ENCODE results near the gene ZNF664. TPM values are rescaled to one million over a fixed set of nuclear protein-coding genes. Genes with fewer than 3 reads are reported as not detected.

The ZNF664 gene
- polyA plus RNA-seq, 6 donors from 2014 or later, result 7.7 to 19.0 (median 11.8) TPM

DNA sequence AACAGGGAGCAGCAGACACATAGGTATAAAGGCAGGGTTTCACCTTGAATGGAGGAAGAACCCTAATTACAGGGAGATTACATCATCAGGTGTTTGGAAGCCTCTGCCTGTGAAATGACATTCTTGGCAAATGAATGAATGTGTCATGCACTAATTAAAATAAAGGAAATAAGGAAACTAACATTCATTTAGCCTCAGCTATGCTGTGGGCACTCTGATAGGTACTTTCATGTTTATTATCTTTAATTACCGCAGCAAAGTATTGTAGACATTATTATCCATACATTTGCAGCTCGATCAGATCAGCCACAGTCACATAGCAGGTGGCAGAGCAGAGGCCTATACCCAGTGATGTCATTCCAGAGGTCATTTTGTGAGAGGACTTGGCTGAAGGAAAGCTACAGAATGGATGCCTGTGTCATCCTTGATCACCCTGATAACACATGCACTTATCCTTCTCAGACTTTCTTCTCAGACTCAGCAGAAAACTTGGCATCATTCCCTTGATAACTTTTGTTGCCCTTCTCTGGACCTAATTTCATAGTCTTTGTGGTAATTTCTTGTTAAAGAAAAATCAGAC is 18.4 kb downstream of the ZNF664 start:
- Mint-ChIP-seq H3K4me1 (peaks cover 7 to 50% (median 31%) of the 10 kb centered on the region in 3 donors), H3K4me3 (no peak overlapping the region), H3K9me3 (no peaks in the 10 kb centered on the region), H3K27ac (peak overlapping the region in 1 of 6 donors; percentile 8), H3K36me3 (peaks cover 17 to 27% of the 10 kb centered on the region in 2 donors), H3K27me3 (no peaks in the 10 kb centered on the region)
- no peak for DNase-seq
- ATAC-seq (ENCODE audit: low read depth in 2 of 2), result no peak

- DNase-seq (no peak), ATAC-seq (ENCODE audit: low read depth in 2 of 2) (no peak)
- peaks cover 0 to 42% (median 23%) of the 10 kb centered on the region in 3 donors for H3K4me1 Mint-ChIP-seq
- H3K27me3 Mint-ChIP-seq, result no peaks in the 10 kb centered on the region
- H3K4me3 Mint-ChIP-seq, result no peak overlapping the region
- peak overlapping the region in 1 of 6 donors; percentile 8 for H3K27ac Mint-ChIP-seq
- H3K36me3 Mint-ChIP-seq, result peaks cover 17 to 27% of the 10 kb centered on the region in 2 donors
- no peaks in the 10 kb centered on the region for H3K9me3 Mint-ChIP-seq
Observed at GRCh38 chr12:123992118-123992825, 19.3 kb downstream of the ZNF664 start.

- ATAC-seq (ENCODE audit: low read depth in 2 of 2) (no peak), DNase-seq (no peak)
- H3K36me3 Mint-ChIP-seq, result peaks cover 8 to 10% of the 10 kb centered on the region in 2 donors
- H3K9me3 Mint-ChIP-seq, result no peaks in the 10 kb centered on the region
- peaks cover 0 to 20% (median 8%) of the 10 kb centered on the region in 3 donors for H3K4me1 Mint-ChIP-seq
- H3K4me3 Mint-ChIP-seq, result no peak overlapping the region
- peak overlapping the region in 1 of 6 donors; percentile 56 for H3K27ac Mint-ChIP-seq
- H3K27me3 Mint-ChIP-seq, result no peaks in the 10 kb centered on the region
Observed at GRCh38 chr12:123995023-123995748, 22.2 kb downstream of the ZNF664 start.

DNA sequence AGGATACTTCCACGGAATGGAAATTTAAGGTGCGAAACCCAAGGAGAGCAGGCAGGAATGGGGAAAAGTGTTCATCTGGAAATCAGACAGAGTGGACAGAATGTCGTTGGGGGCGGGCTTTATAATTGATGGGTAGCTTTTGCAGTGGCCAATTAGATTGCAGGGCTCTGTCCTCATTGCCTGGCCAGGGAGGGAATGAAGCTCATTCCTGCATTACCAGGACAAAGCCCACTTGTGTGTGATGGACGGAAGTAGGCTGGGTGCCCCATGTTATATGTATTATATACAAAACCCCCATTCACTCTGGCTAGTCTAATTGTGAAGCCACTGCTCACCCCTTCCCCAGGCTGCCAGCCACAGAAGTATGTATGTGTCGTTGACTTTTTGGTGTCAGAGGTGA is 23.6 kb downstream of the ZNF664 start:
- Mint-ChIP-seq H3K27ac (peak overlapping the region in 1 of 6 donors; percentile 44), H3K4me3 (no peak overlapping the region), H3K4me1 (peaks cover 0 to 9% (median 0%) of the 10 kb centered on the region in 3 donors), H3K27me3 (no peaks in the 10 kb centered on the region), H3K36me3 (no peaks in the 10 kb centered on the region), H3K9me3 (no peaks in the 10 kb centered on the region)
- ATAC-seq (ENCODE audit: low read depth in 2 of 2) (no peak), DNase-seq (no peak)

DNA sequence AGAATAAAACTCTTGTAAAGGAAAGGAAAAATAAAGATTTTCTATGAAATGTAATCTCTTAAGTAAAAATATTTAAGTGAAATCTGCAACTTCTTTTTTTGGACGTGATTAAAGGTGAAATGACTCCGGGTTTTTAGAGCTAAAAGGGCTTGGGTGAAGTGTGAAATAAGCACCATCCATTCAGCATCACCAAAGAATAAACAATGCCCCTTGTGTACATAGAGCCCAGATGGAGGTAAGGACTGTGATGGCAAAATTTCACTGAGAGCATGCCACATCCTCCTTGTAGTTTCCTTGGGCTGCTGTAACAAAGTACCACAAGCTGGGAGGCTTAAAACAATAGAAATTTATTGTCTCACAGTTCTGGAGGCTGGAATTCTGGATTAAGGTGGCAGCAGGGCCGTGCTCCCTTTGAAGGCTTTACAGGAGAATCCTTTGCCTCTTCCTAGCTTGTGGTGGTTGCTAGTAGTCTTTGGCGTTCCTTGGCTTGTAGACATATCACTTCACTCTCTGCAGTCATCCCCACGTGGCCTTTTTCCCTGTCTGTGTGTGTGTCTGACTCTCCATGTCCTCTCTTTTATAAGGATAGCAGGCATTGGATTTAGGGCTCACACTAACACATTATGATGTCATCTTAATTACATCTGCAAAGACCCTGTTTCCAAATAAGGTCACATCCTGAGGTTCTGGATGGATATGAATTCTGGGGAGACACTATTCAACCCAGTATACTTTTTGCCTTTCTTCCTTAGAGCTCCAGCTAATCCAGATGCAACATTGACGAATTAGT is 24.2 kb downstream of the ZNF664 start:
- Mint-ChIP-seq H3K27me3 (no peaks in the 10 kb centered on the region), H3K36me3 (no peaks in the 10 kb centered on the region), H3K27ac (no peak overlapping the region), H3K4me3 (no peak overlapping the region), H3K9me3 (no peaks in the 10 kb centered on the region), H3K4me1 (peaks cover 0 to 9% (median 0%) of the 10 kb centered on the region in 3 donors)
- DNase-seq (no peak), ATAC-seq (ENCODE audit: low read depth in 2 of 2) (no peak)

DNA sequence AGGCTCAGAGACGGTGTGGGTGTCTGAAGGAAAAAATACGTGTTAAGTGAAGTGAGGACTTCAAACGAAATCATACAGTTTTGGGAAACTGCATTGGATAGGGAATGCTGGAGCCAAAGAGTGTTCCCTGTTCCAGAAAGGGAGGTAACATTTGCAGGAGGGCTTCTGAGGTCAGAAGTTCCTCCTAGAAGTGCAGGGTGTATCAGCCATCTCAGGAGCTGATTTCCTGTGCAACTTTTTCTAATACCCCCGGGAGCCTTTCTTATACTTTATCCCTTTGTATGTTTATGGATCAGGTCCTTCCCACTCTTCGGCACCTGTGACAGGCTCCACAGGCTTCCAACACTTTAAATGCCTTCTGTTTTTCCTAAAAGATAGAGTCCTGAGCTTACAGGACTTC is 24.9 kb downstream of the ZNF664 start:
- Mint-ChIP-seq H3K4me3 (no peak overlapping the region), H3K4me1 (peaks cover 0 to 9% (median 0%) of the 10 kb centered on the region in 3 donors), H3K27ac (no peak overlapping the region), H3K9me3 (no peaks in the 10 kb centered on the region), H3K36me3 (no peaks in the 10 kb centered on the region), H3K27me3 (no peaks in the 10 kb centered on the region)
- no peak for DNase-seq
- no peak for ATAC-seq (ENCODE audit: low read depth in 2 of 2)

DNA sequence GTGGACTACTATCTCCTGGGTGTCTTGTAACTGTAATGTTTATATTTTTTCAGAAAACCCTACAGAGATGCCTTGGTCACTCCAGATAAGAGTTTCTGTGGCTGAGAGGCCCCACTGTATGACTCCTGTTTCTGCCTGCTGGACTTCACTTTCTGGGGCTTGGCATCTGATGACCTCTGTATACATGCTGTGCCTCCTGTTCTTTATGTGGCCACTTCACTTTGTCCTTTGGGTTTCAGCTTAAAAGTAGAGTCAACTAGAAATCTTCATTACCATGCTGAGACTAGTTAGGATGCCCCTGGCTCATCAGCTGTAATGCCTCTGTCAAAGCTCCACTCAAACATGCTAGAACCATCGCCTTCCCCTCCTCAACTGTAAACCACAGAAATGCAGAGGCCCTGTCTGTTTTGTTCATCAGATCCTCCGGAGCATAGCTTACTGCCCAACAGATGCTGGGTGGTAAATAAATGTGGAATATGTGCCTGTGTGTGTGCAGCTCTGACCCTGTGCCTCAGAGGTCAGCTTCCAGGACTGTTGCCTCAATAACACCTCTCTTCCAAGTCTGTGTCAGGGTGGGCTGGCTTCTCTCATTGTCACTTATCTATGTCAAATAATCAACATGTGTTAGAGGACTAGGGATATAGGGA is 25.5 kb downstream of the ZNF664 start:
- Mint-ChIP-seq H3K4me1 (peaks cover 0 to 9% (median 0%) of the 10 kb centered on the region in 3 donors), H3K27ac (peak overlapping the region in 2 of 6 donors; percentile 23 to 36), H3K4me3 (no peak overlapping the region), H3K36me3 (no peaks in the 10 kb centered on the region), H3K9me3 (no peaks in the 10 kb centered on the region), H3K27me3 (no peaks in the 10 kb centered on the region)
- ATAC-seq (ENCODE audit: low read depth in 2 of 2) (no peak), DNase-seq (no peak)

- Mint-ChIP-seq H3K36me3 (no peaks in the 10 kb centered on the region), H3K9me3 (no peaks in the 10 kb centered on the region), H3K4me3 (no peak overlapping the region), H3K27ac (peak overlapping the region in 2 of 6 donors; percentile 23 to 33), H3K27me3 (no peaks in the 10 kb centered on the region), H3K4me1 (peaks cover 0 to 9% (median 0%) of the 10 kb centered on the region in 3 donors)
- ATAC-seq (ENCODE audit: low read depth in 2 of 2), result no peak
- DNase-seq, result no peak
Observed at GRCh38 chr12:123998991-123999359, 26.0 kb downstream of the ZNF664 start.

- no peak for ATAC-seq (ENCODE audit: low read depth in 2 of 2)
- Mint-ChIP-seq H3K36me3 (no peaks in the 10 kb centered on the region), H3K4me3 (no peak overlapping the region), H3K27ac (no peak overlapping the region), H3K27me3 (no peaks in the 10 kb centered on the region), H3K4me1 (peaks cover 0 to 5% (median 0%) of the 10 kb centered on the region in 3 donors), H3K9me3 (no peaks in the 10 kb centered on the region)
- DNase-seq, result no peak
Observed at GRCh38 chr12:124000111-124000510, 27.1 kb downstream of the ZNF664 start.

- Mint-ChIP-seq H3K9me3 (no peaks in the 10 kb centered on the region), H3K27me3 (no peaks in the 10 kb centered on the region), H3K27ac (no peak overlapping the region), H3K4me3 (no peak overlapping the region), H3K36me3 (no peaks in the 10 kb centered on the region), H3K4me1 (peaks cover 8 to 9% (median 9%) of the 10 kb centered on the region in 3 donors)
- ATAC-seq (ENCODE audit: low read depth in 2 of 2) (no peak), DNase-seq (no peak)
Observed at GRCh38 chr12:124001343-124001742, 28.3 kb downstream of the ZNF664 start.

GRCh38 chr12:124002021-124002644 is 29.1 kb downstream of the ZNF664 start:
- H3K9me3 Mint-ChIP-seq, result no peaks in the 10 kb centered on the region
- peaks cover 15 to 17% (median 16%) of the 10 kb centered on the region in 3 donors for H3K4me1 Mint-ChIP-seq
- DNase-seq (no peak), ATAC-seq (ENCODE audit: low read depth in 2 of 2) (no peak)
- no peak overlapping the region for H3K27ac Mint-ChIP-seq
- H3K4me3 Mint-ChIP-seq, result no peak overlapping the region
- no peaks in the 10 kb centered on the region for H3K36me3 Mint-ChIP-seq
- H3K27me3 Mint-ChIP-seq, result no peaks in the 10 kb centered on the region

- Mint-ChIP-seq H3K27ac (no peak overlapping the region), H3K9me3 (no peaks in the 10 kb centered on the region), H3K27me3 (no peaks in the 10 kb centered on the region), H3K36me3 (no peaks in the 10 kb centered on the region), H3K4me1 (peaks cover 18 to 22% (median 22%) of the 10 kb centered on the region in 3 donors), H3K4me3 (no peak overlapping the region)
- ATAC-seq (ENCODE audit: low read depth in 2 of 2), result no peak
- no peak for DNase-seq
Observed at GRCh38 chr12:124002654-124003053, 29.6 kb downstream of the ZNF664 start.

All from naive B cell (primary cell).